SU-DHL-6 (cell line): ENCODE results near the gene TOM1.

Experiments
- H2AFZ ChIP-seq: fragments of 200-600 bp; sonication (generic); 2 replicates; pipeline ENCODE4 v1.6.1; 2014; ENCODE audit warnings: low read depth, mild to moderate bottlenecking, moderate library complexity, mixed read lengths, antibody characterized with exemption, low read length; ENCODE audit not compliant: severe bottlenecking
- H3F3A ChIP-seq: fragments of 200-600 bp; shearing (Covaris generic); 2 replicates; pipeline ENCODE4 v1.6.0; 2016; ENCODE audit warnings: antibody characterized with exemption, mild to moderate bottlenecking; ENCODE audit not compliant: insufficient read depth
- H3K27ac ChIP-seq: fragments of 200-600 bp; sonication (generic); 2 replicates; pipeline ENCODE4 v1.5.1; 2016; ENCODE audit warnings: low read depth, mild to moderate bottlenecking, low read length, moderate library complexity, mixed read lengths
- H3K27me3 ChIP-seq: fragments of 200-600 bp; sonication (generic), shearing (Covaris generic); 2 replicates; pipeline ENCODE4 v1.6.0; 2014; ENCODE audit warnings: mild to moderate bottlenecking, low read length
- H3K36me3 ChIP-seq: fragments of 200-600 bp; sonication (generic); 2 replicates; pipeline ENCODE4 v1.6.1; 2014; ENCODE audit warnings: mild to moderate bottlenecking, low read length, mixed read lengths
- H3K4me2 ChIP-seq: fragments of 300-600, 200-600 bp; shearing (Covaris generic), sonication (generic); 2 replicates; pipeline ENCODE4 v1.6.0; 2014; ENCODE audit warnings: low read length, low read depth, mild to moderate bottlenecking; ENCODE audit not compliant: poor library complexity, severe bottlenecking
- H3K4me3 ChIP-seq: fragments of 200-600 bp; sonication (generic); 2 replicates; pipeline ENCODE4 v1.5.1; 2014; ENCODE audit warnings: antibody characterized with exemption, low read length, mild to moderate bottlenecking, mixed read lengths; ENCODE audit not compliant: insufficient read depth, poor library complexity, severe bottlenecking
- H3K79me2 ChIP-seq: fragments of 200-600 bp; sonication (generic); 2 replicates; pipeline ENCODE4 v1.6.1; 2014; ENCODE audit warnings: mild to moderate bottlenecking, low read length, moderate library complexity; ENCODE audit not compliant: insufficient read depth
- H3K9ac ChIP-seq: fragments of 200-600 bp; sonication (generic); 2 replicates; pipeline ENCODE4 v1.7.0; 2014; ENCODE audit warnings: mild to moderate bottlenecking, low read length
- H3K9me2 ChIP-seq: fragments of 200-600 bp; sonication (generic); replicated peaks from 2 replicates; pipeline ENCODE4 v1.6.1; 2014; ENCODE audit warnings: low read length; ENCODE audit not compliant: insufficient read depth
- H3K9me3 ChIP-seq: fragments of 200-600 bp; sonication (generic); 2 replicates; pipeline ENCODE4 v1.6.1; 2014; ENCODE audit warnings: low read length, mixed read lengths; ENCODE audit not compliant: insufficient read depth
- H4K20me1 ChIP-seq: fragments of 200-600 bp; sonication (generic); 2 replicates; pipeline ENCODE4 v1.6.1; 2014; ENCODE audit warnings: low read depth, mild to moderate bottlenecking, antibody characterized with exemption, low read length, moderate library complexity, mixed read lengths
- EZH2phosphoT487 ChIP-seq: fragments of 200-600 bp; sonication (generic), shearing (Covaris generic); conservative IDR thresholded peaks from 2 replicates; pipeline ENCODE4 v1.6.1; 2018; ENCODE audit warnings: mild to moderate bottlenecking, antibody characterized with exemption, low read length, moderate library complexity, mixed read lengths
- TF ChIP-seq, protein P1 (sequence below): fragments of 200-600 bp; sonication (generic); IDR thresholded peaks from one replicate; pipeline ENCODE4 v1.5.1; 2017; ENCODE audit warnings: antibody characterized with exemption, mild to moderate bottlenecking, low read length, moderate library complexity; ENCODE audit not compliant: insufficient read depth, poor library complexity, severe bottlenecking

The TOM1 gene

DNA sequence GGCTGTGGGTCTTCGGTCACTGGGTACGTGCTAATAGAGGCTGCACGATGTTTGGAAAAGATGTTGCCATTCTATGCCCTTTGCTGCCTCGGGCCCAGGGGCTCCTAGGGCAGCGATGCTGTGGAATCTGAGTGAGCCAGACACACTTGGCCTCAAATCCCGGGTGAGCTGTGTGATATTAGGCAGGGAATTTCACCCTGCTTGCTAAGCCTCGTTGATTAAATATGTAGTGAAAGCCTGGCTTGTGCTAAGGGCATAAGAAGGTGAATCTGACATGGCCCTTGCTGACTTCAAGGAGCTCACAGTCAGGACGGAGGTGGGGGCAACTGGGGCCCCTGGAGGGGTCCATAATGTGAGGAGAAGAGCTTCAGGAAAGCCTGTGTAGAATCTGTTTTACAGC is 75.8 kb downstream of the TOM1 start:
- H3K4me3 ChIP-seq: no peak overlapping the region
- no peaks in the 10 kb centered on the region for H4K20me1 ChIP-seq
- no peak overlapping the region for H2AFZ ChIP-seq
- no peak overlapping the region for H3K4me2 ChIP-seq
- TF ChIP-seq, protein P1, sequence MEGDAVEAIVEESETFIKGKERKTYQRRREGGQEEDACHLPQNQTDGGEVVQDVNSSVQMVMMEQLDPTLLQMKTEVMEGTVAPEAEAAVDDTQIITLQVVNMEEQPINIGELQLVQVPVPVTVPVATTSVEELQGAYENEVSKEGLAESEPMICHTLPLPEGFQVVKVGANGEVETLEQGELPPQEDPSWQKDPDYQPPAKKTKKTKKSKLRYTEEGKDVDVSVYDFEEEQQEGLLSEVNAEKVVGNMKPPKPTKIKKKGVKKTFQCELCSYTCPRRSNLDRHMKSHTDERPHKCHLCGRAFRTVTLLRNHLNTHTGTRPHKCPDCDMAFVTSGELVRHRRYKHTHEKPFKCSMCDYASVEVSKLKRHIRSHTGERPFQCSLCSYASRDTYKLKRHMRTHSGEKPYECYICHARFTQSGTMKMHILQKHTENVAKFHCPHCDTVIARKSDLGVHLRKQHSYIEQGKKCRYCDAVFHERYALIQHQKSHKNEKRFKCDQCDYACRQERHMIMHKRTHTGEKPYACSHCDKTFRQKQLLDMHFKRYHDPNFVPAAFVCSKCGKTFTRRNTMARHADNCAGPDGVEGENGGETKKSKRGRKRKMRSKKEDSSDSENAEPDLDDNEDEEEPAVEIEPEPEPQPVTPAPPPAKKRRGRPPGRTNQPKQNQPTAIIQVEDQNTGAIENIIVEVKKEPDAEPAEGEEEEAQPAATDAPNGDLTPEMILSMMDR: no peak
- TF ChIP-seq EZH2phosphoT487: no peak
- no peaks in the 10 kb centered on the region for H3K36me3 ChIP-seq
- no peak overlapping the region for H3K9ac ChIP-seq
- H3F3A ChIP-seq: 0 out of 2 replicates have a peak, but pooled peaks cover 3% of the 10 kb centered on the region
- no peaks in the 10 kb centered on the region for H3K9me3 ChIP-seq
- H3K27me3 ChIP-seq: no peaks in the 10 kb centered on the region
- H3K9me2 ChIP-seq: no peaks in the 10 kb centered on the region
- no peaks in the 10 kb centered on the region for H3K79me2 ChIP-seq
- H3K27ac ChIP-seq: no peak overlapping the region

DNA sequence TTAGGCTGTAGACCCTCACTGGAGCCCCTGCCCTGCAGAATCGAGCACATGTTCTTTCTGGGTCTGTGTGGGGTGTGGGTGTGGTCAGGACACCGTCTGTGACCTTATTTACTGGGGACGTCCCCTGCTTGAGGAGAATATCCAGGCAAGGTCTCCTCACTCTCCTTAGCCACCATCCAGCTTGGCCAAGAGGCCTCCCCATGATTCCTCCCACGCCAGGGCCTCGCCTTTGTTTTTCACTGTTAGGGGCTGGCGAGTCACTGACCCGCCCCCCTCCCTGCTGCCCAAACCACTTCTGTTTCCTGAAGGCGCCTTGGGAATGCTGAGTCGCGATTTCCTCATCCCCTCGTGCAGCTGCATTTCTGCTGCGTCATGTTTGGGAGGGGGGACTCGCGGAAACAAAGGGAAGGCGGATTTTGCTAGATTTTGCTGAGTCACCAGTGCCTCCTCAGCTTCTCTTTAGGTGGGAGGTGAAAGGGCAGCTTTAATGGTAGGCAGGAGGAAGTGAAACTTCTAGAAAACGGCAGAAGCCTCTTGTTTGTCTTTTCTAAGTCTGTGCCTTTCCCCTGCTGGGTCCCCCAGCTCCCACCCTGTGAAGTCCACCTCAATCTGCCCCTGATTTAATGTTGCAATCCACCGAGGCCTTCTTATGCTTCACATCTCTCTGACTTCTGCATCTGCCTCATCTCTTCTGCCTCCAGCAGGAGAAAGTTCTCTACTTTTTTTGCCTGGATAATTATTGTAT is 77.2 kb downstream of the TOM1 start:
- peak overlapping the region; percentile 55 for H3K27ac ChIP-seq
- no peaks in the 10 kb centered on the region for H3K79me2 ChIP-seq
- 0 out of 2 replicates have a peak, but pooled peaks cover 3% of the 10 kb centered on the region for H3F3A ChIP-seq
- H4K20me1 ChIP-seq: no peaks in the 10 kb centered on the region
- H3K9me2 ChIP-seq: no peaks in the 10 kb centered on the region
- no peaks in the 10 kb centered on the region for H3K27me3 ChIP-seq
- no peak overlapping the region for H3K4me3 ChIP-seq
- H3K9me3 ChIP-seq: no peaks in the 10 kb centered on the region
- H3K9ac ChIP-seq: peak overlapping the region; percentile 33
- H3K36me3 ChIP-seq: no peaks in the 10 kb centered on the region
- TF ChIP-seq, protein P1: no peak
- TF ChIP-seq EZH2phosphoT487: no peak
- H3K4me2 ChIP-seq: peak overlapping the region; percentile 40
- peak overlapping the region; percentile 6 for H2AFZ ChIP-seq

DNA sequence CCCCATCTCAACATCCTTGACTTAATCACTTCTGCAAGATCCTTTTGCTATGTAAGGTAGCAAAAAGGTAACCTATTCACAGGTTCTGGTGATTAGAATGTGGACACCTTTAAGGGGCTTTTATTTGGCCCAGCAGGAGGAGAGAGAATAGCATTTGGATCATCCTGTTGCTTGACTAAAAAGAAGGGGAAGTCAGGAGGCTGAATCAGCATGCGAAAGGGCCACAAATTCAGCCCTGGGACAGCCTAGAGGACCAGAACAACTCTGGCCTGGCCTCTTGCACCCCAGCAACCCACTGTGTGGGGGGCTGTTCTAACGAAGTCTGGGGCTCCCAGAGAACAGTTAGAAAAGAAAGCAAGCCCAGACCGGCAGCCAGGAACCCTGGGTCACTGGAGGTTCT is 78.0 kb downstream of the TOM1 start:
- H3K9me2 ChIP-seq: no peaks in the 10 kb centered on the region
- no peaks in the 10 kb centered on the region for H3K36me3 ChIP-seq
- peak overlapping the region; percentile 33; the same call in 1 of the 2 replicates for H3K9ac ChIP-seq
- no peaks in the 10 kb centered on the region for H3K27me3 ChIP-seq
- no peaks in the 10 kb centered on the region for H4K20me1 ChIP-seq
- no peak overlapping the region for H2AFZ ChIP-seq
- 0 out of 2 replicates have a peak, but pooled peaks cover 3% of the 10 kb centered on the region for H3F3A ChIP-seq
- no peak for TF ChIP-seq EZH2phosphoT487
- no peaks in the 10 kb centered on the region for H3K79me2 ChIP-seq
- peak overlapping the region; percentile 40 for H3K4me2 ChIP-seq
- no peaks in the 10 kb centered on the region for H3K9me3 ChIP-seq
- peak overlapping the region; percentile 55; the same call in 1 of the 2 replicates for H3K27ac ChIP-seq
- no peak overlapping the region for H3K4me3 ChIP-seq

DNA sequence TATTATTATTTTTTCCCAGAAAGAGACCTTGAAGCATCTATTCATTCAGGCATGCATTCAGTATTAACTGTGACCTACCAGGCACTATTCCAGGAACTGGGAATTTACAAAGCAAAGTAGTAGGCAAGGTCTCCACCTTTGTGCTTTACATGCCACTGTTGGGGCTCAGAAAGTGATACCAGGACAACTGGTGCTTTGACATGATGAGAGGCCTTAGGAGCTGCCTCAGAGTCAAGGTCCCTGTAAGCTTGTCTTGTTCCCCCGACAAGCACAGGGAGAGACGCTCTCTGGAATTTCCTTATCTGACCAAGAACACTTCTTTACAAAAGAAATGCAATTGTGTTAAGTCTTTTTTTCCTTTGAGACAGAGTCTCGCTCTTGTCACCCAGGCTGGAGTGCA is 78.9 kb downstream of the TOM1 start:
- no peak overlapping the region for H3K4me3 ChIP-seq
- TF ChIP-seq, protein P1: no peak
- TF ChIP-seq EZH2phosphoT487: no peak
- no peaks in the 10 kb centered on the region for H3K27me3 ChIP-seq
- no peaks in the 10 kb centered on the region for H3K79me2 ChIP-seq
- H3F3A ChIP-seq: 0 out of 2 replicates have a peak, but pooled peaks cover 3% of the 10 kb centered on the region
- H3K9me3 ChIP-seq: no peaks in the 10 kb centered on the region
- H4K20me1 ChIP-seq: no peaks in the 10 kb centered on the region
- no peak overlapping the region for H3K27ac ChIP-seq
- no peak overlapping the region for H3K9ac ChIP-seq
- no peaks in the 10 kb centered on the region for H3K36me3 ChIP-seq
- no peak overlapping the region for H2AFZ ChIP-seq
- no peak overlapping the region for H3K4me2 ChIP-seq
- no peaks in the 10 kb centered on the region for H3K9me2 ChIP-seq
